ENCODE measurements around the gene MGMT.

MGMT gene

GRCh38 chr10:129656642-129657041 is 189.6 kb downstream of the MGMT start:
- DNase-seq: no peak

GRCh38 chr10:129657297-129658017 is 190.4 kb downstream of the MGMT start:
- no peak for DNase-seq

GRCh38 chr10:129658376-129659072 is 191.5 kb downstream of the MGMT start:
- DNase-seq: no peak

GRCh38 chr10:129659508-129660268 is 192.6 kb downstream of the MGMT start:
- DNase-seq: no peak

- DNase-seq: no peak
Measured at GRCh38 chr10:129660569-129660968, 193.5 kb downstream of the MGMT start.

GRCh38 chr10:129662426-129662825 is 195.4 kb downstream of the MGMT start:
- no peak for DNase-seq

- no peak for DNase-seq
Measured at GRCh38 chr10:129670124-129670523, 203.1 kb downstream of the MGMT start.

- DNase-seq: no peak
Measured at GRCh38 chr10:129673292-129673691, 206.3 kb downstream of the MGMT start.

GRCh38 chr10:129675027-129675769 is 208.2 kb downstream of the MGMT start:
- DNase-seq: no peak

GRCh38 chr10:129676014-129676413 is 209.0 kb downstream of the MGMT start:
- peak in 1 of 2 donors; percentile 3 for DNase-seq

GRCh38 chr10:129677377-129677927 is 210.4 kb downstream of the MGMT start:
- DNase-seq: no peak

GRCh38 chr10:129678186-129678585 is 211.1 kb downstream of the MGMT start:
- DNase-seq: no peak

GRCh38 chr10:129679207-129679606 is 212.2 kb downstream of the MGMT start:
- DNase-seq: no peak

GRCh38 chr10:129680661-129681344 is 213.8 kb downstream of the MGMT start:
- no peak for DNase-seq

GRCh38 chr10:129681856-129682255 is 214.8 kb downstream of the MGMT start:
- no peak for DNase-seq

- DNase-seq: no peak
Measured at GRCh38 chr10:129683519-129683918, 216.5 kb downstream of the MGMT start.

- no peak for DNase-seq
Measured at GRCh38 chr10:129683920-129684319, 216.9 kb downstream of the MGMT start.

- DNase-seq: no peak
Measured at GRCh38 chr10:129685271-129685670, 218.2 kb downstream of the MGMT start.

- DNase-seq: no peak
Measured at GRCh38 chr10:129689671-129690071, 222.6 kb downstream of the MGMT start.

- DNase-seq: no peak
Measured at GRCh38 chr10:129690248-129691070, 223.4 kb downstream of the MGMT start.

- DNase-seq: no peak
Measured at GRCh38 chr10:129692695-129693094, 225.7 kb downstream of the MGMT start.

Data from inflammatory macrophage (primary cell).